ENCODE measurements around the gene NTN5.

NTN5 gene

DNA sequence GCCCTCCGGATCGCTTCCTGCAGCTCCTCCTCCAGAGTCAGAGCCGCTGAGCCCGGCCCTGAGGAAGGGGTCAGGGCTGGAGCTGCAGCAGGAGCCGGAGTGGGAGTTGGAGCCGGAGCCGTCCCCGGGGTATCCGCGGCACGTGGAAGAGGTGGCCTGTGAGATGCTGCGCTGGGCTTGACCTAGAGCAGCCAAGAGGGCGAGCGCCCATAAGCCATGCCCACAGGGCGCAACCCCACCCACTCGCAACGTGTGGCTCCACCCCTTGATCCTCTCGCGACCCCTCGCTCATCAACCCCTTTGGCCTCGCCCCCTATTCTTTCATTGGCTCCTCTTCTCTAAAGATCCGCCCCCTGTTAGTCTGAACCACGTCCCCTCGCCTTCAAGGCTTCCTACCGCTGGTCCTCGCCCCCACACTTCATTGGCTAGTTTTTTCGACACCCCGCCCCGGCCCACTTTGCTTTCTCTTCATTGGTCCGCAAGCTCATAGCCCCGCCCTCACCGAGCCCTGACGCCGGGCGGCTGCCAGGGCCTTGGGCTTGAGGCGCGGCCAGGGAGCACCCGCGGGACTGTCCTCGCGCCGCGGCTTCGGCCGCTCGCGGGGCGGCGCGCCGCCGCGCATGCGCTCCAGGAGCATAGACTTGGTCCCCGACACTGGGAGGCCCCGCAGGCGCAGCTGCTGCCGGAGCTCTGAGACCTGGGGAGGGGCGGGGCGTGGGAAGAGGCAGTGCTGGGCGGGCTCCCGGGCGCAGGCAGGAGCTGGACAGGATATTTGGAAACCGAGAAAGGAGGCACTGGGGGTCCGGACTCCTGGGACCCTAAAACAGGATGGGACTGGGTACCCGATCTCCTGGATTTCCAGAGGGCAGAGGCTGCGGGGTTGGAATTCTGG is 41.3 kb upstream of the NTN5 start:
- Histone ChIP-seq H3K36me3 (ENCODE audit: insufficient read depth, low read length) (no peaks in the 10 kb centered on the region; the same call in 1 of the 2 replicates), H3K9me3 (ENCODE audit: low read length) (no peaks in the 10 kb centered on the region), H3K4me1 (ENCODE audit: insufficient read depth, low read length, severe bottlenecking) (peaks cover 28% of the 10 kb centered on the region), H2AFZ (ENCODE audit: low read length) (peak overlapping the region; percentile 45; the same call in 1 of the 2 replicates), H3K27ac (ENCODE audit: low read depth, low read length, poor library complexity, severe bottlenecking) (no peak overlapping the region), H3K27me3 (ENCODE audit: insufficient read depth, low read length) (peaks cover 5% of the 10 kb centered on the region; the same call in 1 of the 2 replicates), H4K20me1 (ENCODE audit: insufficient read depth, low read length) (no peaks in the 10 kb centered on the region), H3K79me2 (ENCODE audit: insufficient read depth, low read length) (no peaks in the 10 kb centered on the region), H3K4me2 (ENCODE audit: low read length) (peak overlapping the region; percentile 81), H3K9ac (ENCODE audit: low read length) (peak overlapping the region; percentile 69), H3K9me2 (ENCODE audit: low read depth, low read length) (no peaks in the 10 kb centered on the region), H3F3A (ENCODE audit: insufficient read depth, low read length) (no peaks in the 10 kb centered on the region), H3K4me3 (ENCODE audit: low read depth, low read length, poor library complexity, severe bottlenecking) (peak overlapping the region; percentile 66)
- TF ChIP-seq, protein P1, sequence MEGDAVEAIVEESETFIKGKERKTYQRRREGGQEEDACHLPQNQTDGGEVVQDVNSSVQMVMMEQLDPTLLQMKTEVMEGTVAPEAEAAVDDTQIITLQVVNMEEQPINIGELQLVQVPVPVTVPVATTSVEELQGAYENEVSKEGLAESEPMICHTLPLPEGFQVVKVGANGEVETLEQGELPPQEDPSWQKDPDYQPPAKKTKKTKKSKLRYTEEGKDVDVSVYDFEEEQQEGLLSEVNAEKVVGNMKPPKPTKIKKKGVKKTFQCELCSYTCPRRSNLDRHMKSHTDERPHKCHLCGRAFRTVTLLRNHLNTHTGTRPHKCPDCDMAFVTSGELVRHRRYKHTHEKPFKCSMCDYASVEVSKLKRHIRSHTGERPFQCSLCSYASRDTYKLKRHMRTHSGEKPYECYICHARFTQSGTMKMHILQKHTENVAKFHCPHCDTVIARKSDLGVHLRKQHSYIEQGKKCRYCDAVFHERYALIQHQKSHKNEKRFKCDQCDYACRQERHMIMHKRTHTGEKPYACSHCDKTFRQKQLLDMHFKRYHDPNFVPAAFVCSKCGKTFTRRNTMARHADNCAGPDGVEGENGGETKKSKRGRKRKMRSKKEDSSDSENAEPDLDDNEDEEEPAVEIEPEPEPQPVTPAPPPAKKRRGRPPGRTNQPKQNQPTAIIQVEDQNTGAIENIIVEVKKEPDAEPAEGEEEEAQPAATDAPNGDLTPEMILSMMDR (IDR thresholded peaks at IDR 0.05; ENCODE audit: low read length) = no peak
- no peak for TF ChIP-seq EZH2 (IDR thresholded peaks at IDR 0.05; ENCODE audit: borderline replicate concordance, low read length)

DNA sequence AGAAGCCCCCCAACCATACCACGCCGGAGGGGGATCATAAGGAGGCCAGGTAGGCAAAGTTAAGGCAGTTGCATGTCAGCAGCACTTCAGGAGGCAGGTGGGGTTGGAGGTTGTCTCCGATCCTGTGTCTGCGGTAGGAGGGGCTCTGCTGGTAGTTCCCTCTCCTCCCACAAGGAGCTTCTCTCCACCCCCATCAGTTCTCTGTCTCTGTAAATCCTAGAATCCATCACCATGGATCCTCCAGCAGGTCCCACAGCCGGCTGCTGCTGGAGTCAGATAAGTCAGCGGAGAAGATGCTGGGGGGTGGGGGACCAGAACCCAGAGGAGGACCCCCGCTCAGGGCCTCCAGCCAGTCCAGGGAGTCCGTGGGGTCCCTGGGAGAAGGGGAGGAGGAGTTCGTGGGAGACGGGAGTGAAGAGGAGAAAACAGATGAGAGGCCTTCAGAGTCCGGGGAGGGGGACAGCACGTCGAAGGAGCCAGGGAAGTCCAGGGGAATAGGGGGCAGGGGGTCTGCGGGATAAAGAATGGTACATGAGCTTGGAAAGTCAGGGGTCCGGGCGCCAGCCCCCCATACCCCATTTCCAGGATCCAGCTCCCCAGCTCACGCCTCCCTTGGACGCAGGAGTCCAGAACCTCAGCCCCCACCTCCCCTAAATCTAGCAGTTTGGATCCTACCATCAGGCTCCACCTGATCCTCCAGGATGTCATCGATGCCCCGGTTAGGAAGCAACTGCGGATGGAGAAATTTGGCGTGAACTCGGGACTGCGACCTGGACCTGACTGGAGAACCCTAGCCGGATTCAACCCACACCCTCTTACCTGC is 40.4 kb upstream of the NTN5 start:
- TF ChIP-seq EZH2 (IDR thresholded peaks at IDR 0.05; ENCODE audit: borderline replicate concordance, low read length) = no peak
- TF ChIP-seq, protein P1 (IDR thresholded peaks at IDR 0.05; ENCODE audit: low read length) = no peak
- Histone ChIP-seq H3K27ac (ENCODE audit: low read depth, low read length, poor library complexity, severe bottlenecking) (no peak overlapping the region), H3K36me3 (ENCODE audit: insufficient read depth, low read length) (no peaks in the 10 kb centered on the region; the same call in 1 of the 2 replicates), H3K4me2 (ENCODE audit: low read length) (peak overlapping the region; percentile 74), H3K9me3 (ENCODE audit: low read length) (no peaks in the 10 kb centered on the region), H3K4me1 (ENCODE audit: insufficient read depth, low read length, severe bottlenecking) (peaks cover 28% of the 10 kb centered on the region), H3K9me2 (ENCODE audit: low read depth, low read length) (no peaks in the 10 kb centered on the region), H3K9ac (ENCODE audit: low read length) (peak overlapping the region; percentile 60), H3K79me2 (ENCODE audit: insufficient read depth, low read length) (no peaks in the 10 kb centered on the region), H3K4me3 (ENCODE audit: low read depth, low read length, poor library complexity, severe bottlenecking) (peak overlapping the region; percentile 65), H4K20me1 (ENCODE audit: insufficient read depth, low read length) (no peaks in the 10 kb centered on the region), H3K27me3 (ENCODE audit: insufficient read depth, low read length) (peaks cover 5% of the 10 kb centered on the region; the same call in 1 of the 2 replicates), H3F3A (ENCODE audit: insufficient read depth, low read length) (no peaks in the 10 kb centered on the region), H2AFZ (ENCODE audit: low read length) (peak overlapping the region; percentile 45; the same call in 1 of the 2 replicates)

DNA sequence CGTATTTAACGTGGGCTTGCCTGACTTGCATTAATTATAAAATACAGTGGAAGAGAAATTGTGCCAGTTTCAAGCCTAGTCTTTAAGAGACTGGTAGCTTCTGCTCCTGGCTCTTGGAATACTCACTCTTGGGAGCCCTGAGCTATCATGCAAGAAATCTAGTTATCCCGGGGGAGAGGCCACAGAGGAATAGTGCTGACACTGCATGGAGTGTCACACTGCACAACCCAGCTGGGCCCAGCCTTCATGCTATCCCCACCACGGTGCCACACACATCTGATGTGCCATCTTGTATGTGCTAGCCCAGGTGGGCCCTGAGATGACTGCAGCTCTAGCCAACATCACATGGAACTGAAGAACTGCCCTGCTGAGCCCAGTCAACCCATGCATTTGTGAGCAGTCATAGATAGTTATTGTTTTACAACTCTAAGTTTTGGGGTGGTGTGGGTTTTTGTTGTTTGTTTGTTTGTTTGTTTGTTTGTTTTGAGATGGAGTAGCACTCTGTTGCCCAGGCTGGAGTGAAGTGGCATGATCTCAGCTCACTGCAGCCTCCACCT is 38.4 kb upstream of the NTN5 start:
- no peaks in the 10 kb centered on the region for H3K9me2 ChIP-seq (ENCODE audit: low read depth, low read length)
- H3K27ac ChIP-seq (ENCODE audit: low read depth, low read length, poor library complexity, severe bottlenecking) = no peak overlapping the region
- no peak overlapping the region for H3K4me2 ChIP-seq (ENCODE audit: low read length)
- no peak for TF ChIP-seq EZH2 (IDR thresholded peaks at IDR 0.05; ENCODE audit: borderline replicate concordance, low read length)
- TF ChIP-seq, protein P1 (IDR thresholded peaks at IDR 0.05; ENCODE audit: low read length) = no peak
- H3K36me3 ChIP-seq (ENCODE audit: insufficient read depth, low read length) = no peaks in the 10 kb centered on the region; the same call in 1 of the 2 replicates
- no peak overlapping the region for H2AFZ ChIP-seq (ENCODE audit: low read length)
- H3K79me2 ChIP-seq (ENCODE audit: insufficient read depth, low read length) = no peaks in the 10 kb centered on the region
- peaks cover 24% of the 10 kb centered on the region for H3K4me1 ChIP-seq (ENCODE audit: insufficient read depth, low read length, severe bottlenecking)
- no peak overlapping the region for H3K4me3 ChIP-seq (ENCODE audit: low read depth, low read length, poor library complexity, severe bottlenecking)
- no peaks in the 10 kb centered on the region for H3K9me3 ChIP-seq (ENCODE audit: low read length)
- H4K20me1 ChIP-seq (ENCODE audit: insufficient read depth, low read length) = no peaks in the 10 kb centered on the region
- peaks cover 5% of the 10 kb centered on the region; the same call in 1 of the 2 replicates for H3K27me3 ChIP-seq (ENCODE audit: insufficient read depth, low read length)
- H3F3A ChIP-seq (ENCODE audit: insufficient read depth, low read length) = no peaks in the 10 kb centered on the region
- H3K9ac ChIP-seq (ENCODE audit: low read length) = no peak overlapping the region
